ENCODE results near the gene CCDC28B. TPM values are rescaled to one million over a fixed set of nuclear protein-coding genes. Genes with fewer than 3 reads are reported as not detected.

Gene CCDC28B
- total RNA-seq, 1 experiment from 2014 or later: 11.3 TPM

DNA sequence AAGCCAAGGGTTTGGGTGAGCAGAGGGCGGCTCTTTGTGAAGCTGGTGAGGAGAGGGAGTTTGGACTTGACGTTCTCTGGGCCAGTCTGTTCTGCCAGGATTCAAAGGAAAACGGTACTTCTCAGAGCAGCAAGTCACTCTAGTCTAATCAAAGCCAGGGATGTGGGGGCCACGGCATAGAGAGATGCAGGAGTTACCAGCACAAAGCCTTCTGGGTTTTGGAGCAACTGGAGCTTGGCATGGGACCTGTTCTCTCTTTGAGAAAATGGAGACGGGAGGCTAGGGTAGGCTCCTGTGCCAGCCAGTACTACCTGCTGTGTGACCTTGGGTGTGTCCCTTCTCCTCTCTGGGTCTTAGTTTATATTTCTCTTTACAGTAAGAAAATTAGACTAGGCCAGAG lies 18.8 kb upstream of the CCDC28B start:
- Histone ChIP-seq H3K4me3 (no peak overlapping the region), H3K9me3 (replicated peaks) (no peaks in the 10 kb centered on the region), H3K4me1 (peaks cover 10% of the 10 kb centered on the region), H3K27ac (no peak overlapping the region), H3K36me3 (peaks cover 47% of the 10 kb centered on the region), H3K27me3 (no peaks in the 10 kb centered on the region)
- no peak for DNase-seq

DNA sequence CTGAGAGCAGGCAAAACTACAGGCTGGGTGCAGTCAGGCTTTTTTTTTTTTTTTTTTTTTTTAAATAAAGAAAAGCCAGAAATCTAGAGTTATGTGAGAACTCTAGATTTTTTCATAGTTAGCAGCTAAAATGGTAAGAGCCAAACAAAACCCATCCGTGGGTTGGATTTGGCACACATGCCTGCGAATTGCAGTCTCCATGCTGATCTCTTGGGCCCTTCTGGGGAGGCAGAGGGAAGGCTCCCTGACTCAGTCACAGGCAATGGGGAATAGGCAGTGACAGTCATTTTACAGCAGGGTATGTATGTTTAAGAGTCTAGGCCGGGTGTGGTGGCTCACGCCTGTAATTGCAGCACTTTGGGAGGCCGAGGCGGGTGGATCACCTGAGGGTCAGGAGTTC lies 18.3 kb upstream of the CCDC28B start:
- peaks cover 10% of the 10 kb centered on the region for H3K4me1 ChIP-seq
- no peak for DNase-seq

DNA sequence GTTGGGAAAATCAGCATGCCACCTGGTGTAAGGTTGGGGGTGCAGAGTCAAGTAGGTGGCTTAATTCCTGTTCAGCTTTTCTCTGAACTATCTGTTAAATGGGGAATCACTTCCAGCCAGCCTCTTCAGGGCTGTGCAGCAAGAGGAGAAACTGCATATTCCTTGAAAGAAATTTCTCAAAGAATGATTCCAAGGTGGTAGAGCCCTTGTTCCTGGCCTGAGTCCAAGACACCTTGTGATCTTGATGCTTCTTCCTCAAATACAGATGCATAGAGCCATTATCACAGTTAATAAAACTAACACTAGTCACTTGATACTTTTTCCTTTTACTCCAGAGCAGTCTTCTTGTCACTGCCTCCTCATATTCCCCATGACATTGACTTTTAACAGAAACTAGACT lies 15.7 kb upstream of the CCDC28B start:
- peaks cover 10% of the 10 kb centered on the region for H3K4me1 ChIP-seq
- no peaks in the 10 kb centered on the region for H3K27me3 ChIP-seq
- no peak overlapping the region for H3K4me3 ChIP-seq
- no peaks in the 10 kb centered on the region for H3K9me3 ChIP-seq (replicated peaks)
- H3K36me3 ChIP-seq: peaks cover 75% of the 10 kb centered on the region
- no peak overlapping the region for H3K27ac ChIP-seq
- DNase-seq: no peak

More for the DNA sequence above, 18.3 kb upstream of the CCDC28B start:
- H3K27ac ChIP-seq: no peak overlapping the region
- no peaks in the 10 kb centered on the region for H3K27me3 ChIP-seq
- peaks cover 50% of the 10 kb centered on the region for H3K36me3 ChIP-seq
- no peak overlapping the region for H3K4me3 ChIP-seq
- no peaks in the 10 kb centered on the region for H3K9me3 ChIP-seq (replicated peaks)

DNA sequence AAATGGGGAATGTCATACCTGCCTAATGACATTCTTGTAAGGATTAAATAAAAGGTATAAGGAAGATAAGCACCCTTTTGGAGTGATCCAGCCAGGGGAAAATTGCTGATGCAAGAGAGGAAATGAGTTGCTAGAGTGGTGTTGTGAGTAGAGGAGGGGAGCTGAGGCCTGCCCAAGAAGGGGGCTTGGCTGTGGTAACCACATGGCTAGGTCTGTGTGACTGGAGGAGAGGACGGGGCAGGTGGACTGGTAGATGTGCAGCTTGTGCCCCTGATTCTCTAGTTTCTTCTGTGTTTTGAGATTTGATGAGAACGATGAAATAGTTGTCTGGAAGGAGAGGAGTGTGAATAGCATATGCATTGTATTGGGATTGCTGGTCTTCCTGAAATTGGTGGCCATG lies 14.3 kb upstream of the CCDC28B start:
- no peaks in the 10 kb centered on the region for H3K9me3 ChIP-seq (replicated peaks)
- H3K4me1 ChIP-seq: peaks cover 5% of the 10 kb centered on the region
- H3K4me3 ChIP-seq: no peak overlapping the region
- no peak overlapping the region for H3K27ac ChIP-seq
- no peak for DNase-seq
- H3K36me3 ChIP-seq: peaks cover 84% of the 10 kb centered on the region
- no peaks in the 10 kb centered on the region for H3K27me3 ChIP-seq

DNA sequence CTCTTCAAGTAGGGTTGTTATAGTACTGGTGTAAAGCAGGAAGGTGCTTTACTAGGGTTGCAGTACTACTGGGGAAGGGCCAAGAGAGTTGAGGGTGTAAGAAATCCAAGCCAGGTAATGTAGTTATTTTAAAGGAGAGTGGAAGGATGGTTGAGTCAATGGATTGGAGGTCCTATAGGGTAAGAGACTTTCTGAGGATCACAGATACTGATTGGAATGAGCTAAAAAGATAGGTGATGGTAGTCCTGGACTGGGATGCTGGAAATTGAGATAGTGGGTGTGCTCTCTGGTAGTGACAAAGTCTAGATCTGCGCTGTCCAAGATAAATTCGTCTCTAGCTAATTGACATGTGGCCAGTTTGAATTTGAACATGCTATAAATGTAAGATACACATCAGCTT lies 13.9 kb upstream of the CCDC28B start:
- DNase-seq: no peak
- H3K27ac ChIP-seq: no peak overlapping the region
- H3K36me3 ChIP-seq: peaks cover 84% of the 10 kb centered on the region
- no peaks in the 10 kb centered on the region for H3K27me3 ChIP-seq
- H3K4me3 ChIP-seq: no peak overlapping the region
- no peaks in the 10 kb centered on the region for H3K9me3 ChIP-seq (replicated peaks)
- peaks cover 1% of the 10 kb centered on the region; the same call in 1 of the 2 replicates for H3K4me1 ChIP-seq

DNA sequence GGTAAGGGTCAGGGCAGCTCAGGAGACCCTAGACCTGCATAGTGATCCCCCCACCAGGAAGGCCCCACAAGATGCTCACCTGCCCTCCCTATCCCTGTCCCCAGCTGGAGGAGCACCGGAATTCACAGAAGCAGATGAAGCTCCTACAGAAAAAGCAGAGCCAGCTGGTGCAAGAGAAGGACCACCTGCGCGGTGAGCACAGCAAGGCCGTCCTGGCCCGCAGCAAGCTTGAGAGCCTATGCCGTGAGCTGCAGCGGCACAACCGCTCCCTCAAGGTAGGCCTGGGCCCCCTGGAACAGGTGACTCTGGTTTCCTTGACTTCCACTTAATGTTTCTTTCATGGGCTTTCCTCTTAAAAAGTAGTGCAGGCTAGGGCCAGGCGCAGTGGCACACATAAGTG lies 12.5 kb upstream of the CCDC28B start:
- peaks cover 87% of the 10 kb centered on the region for H3K36me3 ChIP-seq
- H3K4me3 ChIP-seq: no peak overlapping the region
- no peaks in the 10 kb centered on the region for H3K9me3 ChIP-seq (replicated peaks)
- H3K4me1 ChIP-seq: no peaks in the 10 kb centered on the region
- H3K27me3 ChIP-seq: no peaks in the 10 kb centered on the region
- H3K27ac ChIP-seq: no peak overlapping the region
- no peak for DNase-seq

DNA sequence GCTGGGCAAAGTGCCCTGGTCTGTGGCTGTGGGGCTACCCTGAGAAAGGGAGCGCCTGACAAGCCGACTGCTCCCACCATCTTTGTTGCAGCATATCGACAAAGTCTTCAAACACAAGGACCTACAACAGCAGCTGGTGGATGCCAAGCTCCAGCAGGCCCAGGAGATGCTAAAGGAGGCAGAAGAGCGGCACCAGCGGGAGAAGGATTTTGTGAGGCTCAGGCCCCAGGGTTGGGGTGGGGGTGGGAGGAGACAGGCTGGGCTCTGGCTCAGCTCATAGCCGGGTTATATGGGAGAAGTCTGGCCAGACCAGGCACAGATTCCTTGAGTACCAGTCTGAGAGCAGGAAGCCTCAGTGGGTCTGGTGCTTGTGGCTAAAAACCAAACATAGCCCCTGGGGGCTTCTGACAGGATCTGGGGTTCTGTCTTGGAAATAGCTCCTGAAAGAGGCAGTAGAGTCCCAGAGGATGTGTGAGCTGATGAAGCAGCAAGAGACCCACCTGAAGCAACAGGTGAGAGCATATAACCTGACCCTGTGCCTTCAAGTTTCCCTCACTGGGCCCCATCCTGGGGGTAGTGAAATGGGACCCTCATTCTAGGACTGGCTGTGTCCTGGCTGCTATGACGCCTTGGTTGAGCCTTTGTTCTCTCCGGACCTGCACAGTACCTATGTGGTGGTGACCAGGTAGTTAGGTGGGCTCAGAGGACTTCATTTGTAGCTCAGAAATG lies 8.0 kb upstream of the CCDC28B start:
- no peak for DNase-seq
- Histone ChIP-seq H3K9me3 (replicated peaks) (no peaks in the 10 kb centered on the region), H3K27ac (no peak overlapping the region), H3K36me3 (peaks cover 89% of the 10 kb centered on the region), H3K27me3 (no peaks in the 10 kb centered on the region), H3K4me3 (no peak overlapping the region), H3K4me1 (no peaks in the 10 kb centered on the region)

DNA sequence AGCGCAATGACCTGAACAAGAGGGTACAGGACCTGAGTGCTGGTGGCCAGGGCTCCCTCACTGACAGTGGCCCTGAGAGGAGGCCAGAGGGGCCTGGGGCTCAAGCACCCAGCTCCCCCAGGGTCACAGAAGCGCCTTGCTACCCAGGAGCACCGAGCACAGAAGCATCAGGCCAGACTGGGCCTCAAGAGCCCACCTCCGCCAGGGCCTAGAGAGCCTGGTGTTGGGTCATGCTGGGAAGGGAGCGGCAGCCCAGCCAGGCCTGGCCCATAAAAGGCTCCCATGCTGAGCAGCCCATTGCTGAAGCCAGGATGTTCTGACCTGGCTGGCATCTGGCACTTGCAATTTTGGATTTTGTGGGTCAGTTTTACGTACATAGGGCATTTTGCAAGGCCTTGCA lies 5.4 kb upstream of the CCDC28B start:
- Histone ChIP-seq H3K27me3 (no peaks in the 10 kb centered on the region), H3K9me3 (replicated peaks) (no peaks in the 10 kb centered on the region), H3K4me3 (no peak overlapping the region), H3K4me1 (peaks cover 6% of the 10 kb centered on the region; the same call in 1 of the 2 replicates), H3K27ac (no peak overlapping the region), H3K36me3 (peaks cover 64% of the 10 kb centered on the region)
- DNase-seq: no peak

DNA sequence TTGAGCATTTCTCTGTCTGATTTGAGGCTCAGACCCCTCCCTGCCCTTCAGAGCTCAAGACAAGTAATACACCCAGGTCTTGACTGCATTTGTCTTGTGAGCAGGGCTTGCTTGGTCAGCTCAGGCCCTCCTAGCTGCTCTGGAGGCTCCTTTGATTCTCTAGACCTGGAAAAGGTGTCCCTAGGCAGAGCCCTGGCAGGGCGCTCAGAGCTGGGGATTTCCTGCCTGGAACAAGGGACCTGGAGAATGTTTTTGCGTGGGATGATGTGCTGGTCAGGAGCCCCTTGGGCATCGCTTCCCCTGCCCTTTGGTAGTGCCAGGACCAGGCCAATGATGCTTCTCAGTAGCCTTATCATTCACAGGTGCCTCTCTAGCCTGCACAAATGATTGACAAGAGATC lies 4.9 kb upstream of the CCDC28B start:
- Histone ChIP-seq H3K4me3 (no peak overlapping the region), H3K36me3 (peaks cover 58% of the 10 kb centered on the region)

DNA sequence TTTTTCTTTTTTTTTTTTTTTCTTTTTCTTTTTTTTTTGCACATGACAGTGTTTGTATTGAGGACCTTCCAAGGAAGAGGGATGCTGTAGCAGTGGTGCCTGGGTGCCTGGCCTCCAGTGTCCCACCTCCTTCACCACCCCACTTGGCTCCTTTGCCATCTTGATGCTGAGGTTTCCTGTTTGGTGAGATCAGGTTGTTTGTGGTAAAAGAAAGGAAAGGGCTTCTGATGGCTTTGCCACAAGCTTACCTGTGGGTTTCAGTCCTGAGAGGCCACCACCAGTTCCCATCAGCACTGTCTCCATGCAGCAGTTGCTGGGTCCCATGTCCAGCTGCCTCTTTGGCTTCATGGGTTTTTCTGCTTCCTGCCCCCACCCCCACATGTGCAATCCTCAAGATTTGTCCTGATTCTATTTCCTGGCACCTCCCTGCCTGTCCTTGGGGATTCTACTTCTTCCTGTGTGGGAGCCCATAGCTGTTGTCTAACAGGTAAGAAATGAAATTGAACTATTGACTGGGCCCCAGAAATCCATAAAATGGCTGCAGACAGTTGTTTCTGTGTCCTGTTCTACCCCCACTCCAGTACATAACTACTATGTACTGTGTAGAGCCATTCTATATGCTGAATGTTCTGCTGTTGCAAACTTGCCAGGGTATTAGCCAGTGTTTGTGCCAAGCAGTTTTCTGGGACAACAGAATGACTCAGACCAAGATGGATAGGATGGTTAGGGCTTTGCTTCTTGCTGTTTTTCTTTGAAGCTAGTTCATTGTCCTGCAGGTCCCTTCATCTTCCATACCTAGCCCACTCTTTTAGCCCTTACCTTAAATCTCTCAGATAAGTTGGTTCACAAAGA lies 4.2 kb upstream of the CCDC28B start:
- Histone ChIP-seq H3K4me3 (no peak overlapping the region), H3K27me3 (no peaks in the 10 kb centered on the region), H3K36me3 (peaks cover 52% of the 10 kb centered on the region), H3K9me3 (replicated peaks) (no peaks in the 10 kb centered on the region), H3K4me1 (peaks cover 6% of the 10 kb centered on the region; the same call in 1 of the 2 replicates), H3K27ac (no peak overlapping the region)
- DNase-seq: no peak

More for the DNA sequence above, 4.9 kb upstream of the CCDC28B start:
- peaks cover 6% of the 10 kb centered on the region; the same call in 1 of the 2 replicates for H3K4me1 ChIP-seq
- H3K27me3 ChIP-seq: no peaks in the 10 kb centered on the region
- H3K27ac ChIP-seq: no peak overlapping the region
- H3K9me3 ChIP-seq (replicated peaks): no peaks in the 10 kb centered on the region
- DNase-seq: no peak

DNA sequence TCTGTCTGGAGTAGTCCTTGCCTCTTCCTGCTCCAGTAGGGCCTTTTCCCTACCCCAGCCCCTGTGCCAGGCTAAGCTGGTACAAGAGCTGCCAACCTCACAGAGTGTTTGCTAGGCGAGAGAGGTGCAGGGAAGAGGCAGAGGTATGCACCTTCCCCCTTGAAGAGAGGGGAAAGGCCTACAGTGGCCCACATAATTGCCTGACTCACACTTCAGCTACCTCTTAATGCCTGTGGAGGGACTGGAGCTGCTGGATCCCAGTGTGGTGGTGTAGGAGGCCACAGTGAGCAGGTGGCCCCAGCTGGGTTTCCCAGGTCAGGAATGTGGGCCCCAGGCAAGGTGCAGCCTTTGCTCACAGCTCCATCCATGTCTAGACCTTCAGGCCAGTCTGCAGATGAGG lies 3.3 kb upstream of the CCDC28B start:
- peaks cover 43% of the 10 kb centered on the region for H3K36me3 ChIP-seq

DNA sequence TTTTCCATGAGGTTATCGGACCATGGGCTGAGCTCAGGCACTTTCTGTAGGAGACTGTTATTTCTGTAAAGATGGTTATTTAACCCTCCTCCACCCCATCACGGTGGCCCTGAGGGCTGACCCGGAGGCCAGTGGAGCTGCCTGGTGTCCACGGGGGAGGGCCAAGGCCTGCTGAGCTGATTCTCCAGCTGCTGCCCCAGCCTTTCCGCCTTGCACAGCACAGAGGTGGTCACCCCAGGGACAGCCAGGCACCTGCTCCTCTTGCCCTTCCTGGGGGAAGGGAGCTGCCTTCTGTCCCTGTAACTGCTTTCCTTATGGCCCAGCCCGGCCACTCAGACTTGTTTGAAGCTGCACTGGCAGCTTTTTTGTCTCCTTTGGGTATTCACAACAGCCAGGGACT lies 2.6 kb upstream of the CCDC28B start:
- H3K4me3 ChIP-seq: no peak overlapping the region
- no peak overlapping the region for H3K27ac ChIP-seq
- H3K9me3 ChIP-seq (replicated peaks): no peaks in the 10 kb centered on the region
- H3K4me1 ChIP-seq: peaks cover 6% of the 10 kb centered on the region; the same call in 1 of the 2 replicates
- H3K36me3 ChIP-seq: peaks cover 35% of the 10 kb centered on the region
- no peak for DNase-seq
- H3K27me3 ChIP-seq: no peaks in the 10 kb centered on the region

More for the DNA sequence above, 3.3 kb upstream of the CCDC28B start:
- no peak for DNase-seq
- Histone ChIP-seq H3K9me3 (replicated peaks) (no peaks in the 10 kb centered on the region), H3K27me3 (no peaks in the 10 kb centered on the region), H3K4me3 (no peak overlapping the region), H3K27ac (no peak overlapping the region), H3K4me1 (peaks cover 6% of the 10 kb centered on the region; the same call in 1 of the 2 replicates)

DNA sequence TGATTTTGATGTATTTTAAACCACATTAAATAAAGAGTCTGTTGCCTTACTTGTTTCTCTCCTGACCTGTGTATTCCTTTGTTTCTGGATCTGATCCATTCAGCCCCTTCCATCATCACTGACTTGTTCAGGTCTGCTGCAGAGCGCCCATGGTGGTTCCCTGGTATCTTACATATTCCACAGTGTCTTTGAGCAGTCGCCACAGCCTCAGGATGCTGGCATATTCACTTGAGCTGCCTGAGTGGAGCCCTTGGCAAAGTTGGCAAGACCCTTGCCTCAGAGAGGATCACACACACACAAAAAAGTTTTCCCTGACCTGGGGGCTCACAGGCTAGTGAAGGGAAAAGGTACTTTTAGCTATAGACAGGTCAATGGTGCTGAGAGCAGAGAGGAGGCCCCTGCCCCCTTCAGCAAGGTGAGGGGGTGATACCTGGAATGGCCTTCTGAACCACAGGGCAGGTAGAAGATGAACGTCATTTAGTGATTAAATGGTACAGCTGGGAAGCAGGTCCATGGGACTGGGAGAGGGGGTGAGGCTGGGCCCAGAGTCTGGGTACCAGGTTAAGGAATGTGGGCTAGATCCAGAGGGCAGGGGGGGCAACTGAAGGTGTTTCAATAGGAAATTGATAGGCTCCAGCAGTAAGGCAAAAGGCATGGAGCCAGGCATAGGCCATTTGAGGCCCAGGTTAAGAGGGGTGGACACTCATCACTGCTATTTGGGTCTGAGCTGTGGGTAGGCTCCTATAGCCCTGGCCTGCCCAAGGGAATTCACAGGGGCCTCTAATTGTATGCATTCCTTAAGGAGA lies 2.0 kb upstream of the CCDC28B start:
- H3K36me3 ChIP-seq: peaks cover 30% of the 10 kb centered on the region

DNA sequence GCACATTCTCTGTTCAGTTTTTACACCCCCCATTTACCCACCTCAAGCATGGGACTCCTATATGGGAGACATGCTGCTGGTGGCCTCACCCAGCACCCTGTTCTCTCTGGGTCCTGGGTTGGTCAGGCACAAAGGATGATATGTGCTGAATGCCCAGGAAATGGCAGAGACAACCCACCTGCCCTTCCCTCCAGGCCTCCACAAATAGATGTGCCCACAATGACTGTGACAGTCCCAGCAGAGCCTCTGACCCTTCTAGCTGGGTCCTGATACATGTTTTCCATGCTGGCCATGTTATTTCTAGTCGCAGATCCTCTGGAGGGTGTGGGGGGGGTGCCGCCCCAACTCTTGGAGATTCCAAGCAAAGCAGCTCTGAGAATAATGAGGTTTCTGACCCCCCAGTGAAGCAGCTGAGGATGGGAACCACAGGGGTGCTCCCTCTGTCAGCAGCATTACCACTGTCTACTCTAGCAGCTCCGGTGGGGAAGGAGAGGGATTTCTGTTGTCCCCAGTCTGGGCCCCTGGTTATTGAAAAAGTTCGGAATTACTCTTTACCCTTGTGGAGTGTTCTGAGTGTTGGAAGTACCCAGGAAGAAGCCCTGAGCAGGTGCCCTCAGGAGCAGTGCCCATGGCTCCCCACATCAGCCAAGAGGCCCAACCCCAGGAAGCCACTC lies 1.2 kb upstream of the CCDC28B start:
- H3K27ac ChIP-seq: no peak overlapping the region
- DNase-seq: no peak
- peaks cover 6% of the 10 kb centered on the region; the same call in 1 of the 2 replicates for H3K4me1 ChIP-seq
- H3K36me3 ChIP-seq: peaks cover 24% of the 10 kb centered on the region
- no peaks in the 10 kb centered on the region for H3K9me3 ChIP-seq (replicated peaks)
- H3K27me3 ChIP-seq: no peaks in the 10 kb centered on the region
- no peak overlapping the region for H3K4me3 ChIP-seq

More for the DNA sequence above, 2.0 kb upstream of the CCDC28B start:
- H3K27me3 ChIP-seq: no peaks in the 10 kb centered on the region
- H3K9me3 ChIP-seq (replicated peaks): no peaks in the 10 kb centered on the region
- H3K4me1 ChIP-seq: peaks cover 6% of the 10 kb centered on the region; the same call in 1 of the 2 replicates
- no peak overlapping the region for H3K27ac ChIP-seq
- no peak overlapping the region for H3K4me3 ChIP-seq
- DNase-seq: no peak

Measured in SJCRH30 (cell line).